HG03378 (cell line): Measurements from ENCODE around the gene MAMDC2.
"Not testable (repeated sequence)": the region's sequence is repeated elsewhere in the genome, so short reads cannot be mapped to it uniquely, and the experiment has no call there.

ENCODE experiments used
- ATAC-seq: cut with Tn5 transposase; IDR thresholded peaks from one replicate; pipeline ENCODE4 v1.9.1; 2021; ENCODE audit warnings: mild to moderate bottlenecking, moderate library complexity; ENCODE audit not compliant: unreplicated experiment

Gene MAMDC2

DNA sequence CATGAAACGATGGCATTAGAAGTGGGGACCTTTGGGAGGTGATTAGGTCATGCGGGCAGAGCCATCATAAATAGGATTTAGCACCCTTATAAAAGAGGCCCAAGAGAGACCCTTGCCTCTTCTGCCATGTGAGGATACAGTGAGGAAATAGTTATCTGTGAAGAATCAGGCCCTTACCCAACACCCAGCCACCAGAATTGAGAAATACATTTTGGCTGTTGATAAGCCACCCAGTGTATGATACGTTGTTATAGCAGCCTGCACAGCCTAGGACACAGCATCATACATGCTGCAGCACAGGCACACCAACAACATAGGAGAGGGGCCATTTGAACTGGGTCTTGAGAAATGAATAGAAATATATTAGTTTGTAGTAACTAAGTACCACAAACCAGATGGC, 8.0 kb upstream of the MAMDC2 start:
- ATAC-seq = no peak

- ATAC-seq = no peak
These were observed 7.0 kb upstream of the MAMDC2 start for GRCh38 chr9:70036641-70037040.

- ATAC-seq = not testable (repeated sequence)
These were observed 5.5 kb upstream of the MAMDC2 start for GRCh38 chr9:70038171-70038621.

- no peak for ATAC-seq
These were observed 3.2 kb upstream of the MAMDC2 start for GRCh38 chr9:70040376-70040903.

DNA sequence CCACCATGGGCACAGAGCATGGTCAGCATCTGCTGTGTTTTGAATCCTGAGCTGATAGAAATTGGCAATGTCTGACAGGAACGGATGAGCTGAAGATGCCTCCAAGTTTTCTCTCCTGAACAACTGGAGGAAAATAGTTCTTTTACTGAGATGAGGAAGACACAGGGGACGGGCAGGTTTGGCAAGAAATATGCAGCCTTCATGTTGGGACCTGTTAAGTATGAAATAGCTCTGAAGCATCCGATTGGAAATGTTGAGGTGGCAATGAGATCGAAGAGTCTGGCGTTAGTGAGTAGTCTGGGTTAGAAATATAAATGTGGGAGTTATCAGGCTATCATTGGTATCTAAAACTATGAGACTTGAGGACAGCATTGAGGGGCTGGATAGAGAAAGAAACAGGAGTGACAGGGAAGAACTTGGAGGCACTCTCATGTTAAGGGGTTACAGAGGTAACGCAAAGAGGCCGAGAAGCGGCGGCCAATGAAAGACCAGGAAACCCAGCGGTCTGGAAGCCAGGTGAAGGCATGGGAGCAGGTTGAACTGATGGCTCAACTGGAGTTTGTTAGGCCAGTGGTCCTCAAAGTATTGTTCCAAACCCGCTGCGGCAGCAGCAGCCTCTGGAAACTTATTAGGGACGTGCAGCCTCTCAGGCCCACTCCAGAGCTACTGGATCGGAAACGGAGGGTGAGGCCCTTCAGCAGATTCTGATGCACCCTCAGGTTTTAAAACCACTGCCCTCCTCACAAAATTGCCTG, 1.0 kb upstream of the MAMDC2 start:
- ATAC-seq = no peak

- ATAC-seq = no peak
These were observed 363 bp upstream of the MAMDC2 start for GRCh38 chr9:70043285-70043684.

GRCh38 chr9:70044490-70045307, 1.1 kb downstream of the MAMDC2 start:
- no peak for ATAC-seq

DNA sequence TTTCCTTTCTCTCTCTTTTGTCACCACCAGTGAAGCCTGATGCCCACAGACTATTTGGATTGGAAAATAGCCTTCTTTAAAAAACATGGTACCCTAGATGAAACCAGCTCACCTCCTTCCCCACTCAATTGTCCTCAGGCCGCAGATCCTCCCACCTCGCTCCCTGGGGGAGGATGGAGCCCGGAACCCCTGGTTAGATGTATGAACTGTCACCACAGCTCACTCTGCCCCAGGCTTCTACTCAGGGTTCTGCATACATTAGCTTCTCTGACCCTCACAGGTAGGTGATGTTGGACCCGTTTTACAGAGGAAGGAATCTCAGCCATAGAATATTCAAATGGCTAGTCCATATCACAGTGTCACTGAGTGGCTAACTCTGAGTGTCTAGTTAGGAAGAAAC, 1.8 kb downstream of the MAMDC2 start:
- no peak for ATAC-seq

DNA sequence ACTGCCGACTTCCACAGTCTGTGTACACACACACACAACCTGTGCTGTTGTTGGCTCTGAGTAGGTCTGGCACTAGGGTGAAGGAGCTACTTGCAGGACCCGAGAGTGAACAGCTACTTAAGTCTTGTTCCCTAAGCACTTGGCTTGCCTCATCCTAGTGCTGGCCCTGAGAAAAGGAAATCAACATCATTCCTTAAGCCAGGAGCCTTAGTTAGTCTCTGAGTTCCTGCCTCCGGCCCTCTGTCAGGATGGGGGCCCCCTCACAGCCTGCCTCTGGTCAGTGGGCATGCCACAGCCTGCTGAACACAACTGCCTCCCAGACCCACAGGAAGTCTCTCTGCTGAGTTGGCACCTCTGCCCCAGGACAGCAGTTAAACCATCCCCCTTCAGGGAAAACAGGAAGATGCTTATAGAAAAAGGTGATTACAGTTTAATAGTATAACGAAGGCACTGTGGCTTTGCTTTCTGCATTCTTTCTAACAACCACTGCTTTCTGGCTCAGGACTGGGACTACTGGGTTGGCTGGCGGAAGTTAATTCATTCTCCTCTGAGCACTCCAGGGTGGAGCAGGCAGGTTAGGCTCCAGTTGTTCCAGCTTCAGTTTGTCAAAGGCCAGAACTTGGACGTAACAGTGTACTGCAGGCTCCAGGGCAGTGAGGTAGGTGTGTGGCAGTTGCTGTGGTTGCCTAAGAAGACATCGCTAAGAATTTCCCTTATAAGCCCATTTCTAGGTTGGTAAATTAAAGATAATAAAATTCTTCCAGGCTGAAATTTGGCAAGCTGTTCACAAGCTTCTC, 2.8 kb downstream of the MAMDC2 start:
- ATAC-seq = no peak

DNA sequence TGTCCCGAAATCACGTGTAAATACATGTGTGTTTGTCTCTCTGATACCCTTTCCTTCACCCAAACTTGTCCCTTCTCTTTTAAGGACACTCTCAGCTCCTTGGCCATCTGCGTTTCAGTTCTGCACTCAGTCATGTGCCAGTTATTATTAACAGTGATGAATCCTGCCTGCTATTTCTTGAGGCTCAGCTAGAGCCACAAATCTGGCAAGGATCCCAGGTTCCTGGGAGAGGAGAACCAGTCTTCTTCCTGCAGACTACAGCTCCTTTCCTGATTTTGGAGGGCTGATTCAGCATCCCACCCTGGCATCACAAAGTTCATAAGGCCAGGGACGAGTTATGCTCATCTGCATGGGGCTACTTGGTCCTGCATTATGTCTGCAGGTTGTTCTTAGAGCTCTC, 5.6 kb downstream of the MAMDC2 start:
- no peak for ATAC-seq

DNA sequence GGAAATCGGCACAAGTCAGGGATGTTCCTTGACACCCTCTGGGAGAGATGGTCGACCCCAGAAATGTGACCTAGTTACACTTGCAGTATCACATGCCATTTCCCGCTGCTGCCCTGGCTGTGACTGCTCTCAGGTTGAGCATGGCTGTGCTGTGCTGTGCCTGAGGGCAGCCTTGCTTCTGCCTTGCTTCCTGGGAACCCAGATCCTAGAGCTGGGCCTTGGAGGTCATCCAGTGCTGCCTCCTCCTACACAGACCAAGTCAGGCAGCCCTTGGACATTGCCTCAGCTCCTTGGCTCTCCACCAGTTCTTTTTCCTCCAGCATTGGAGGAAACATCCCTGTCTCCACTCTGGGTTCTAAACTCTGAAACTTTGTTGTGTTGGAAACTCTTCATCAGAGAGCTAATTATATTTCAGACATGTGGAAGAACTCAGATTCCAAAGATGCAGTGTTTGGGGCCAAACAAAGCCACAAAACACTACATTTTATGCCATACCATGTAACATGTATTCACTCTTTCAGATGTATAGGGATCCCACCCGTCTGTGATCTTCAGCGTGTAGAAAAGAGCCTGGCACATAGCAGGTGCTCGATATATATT, 6.1 kb downstream of the MAMDC2 start:
- ATAC-seq = no peak

DNA sequence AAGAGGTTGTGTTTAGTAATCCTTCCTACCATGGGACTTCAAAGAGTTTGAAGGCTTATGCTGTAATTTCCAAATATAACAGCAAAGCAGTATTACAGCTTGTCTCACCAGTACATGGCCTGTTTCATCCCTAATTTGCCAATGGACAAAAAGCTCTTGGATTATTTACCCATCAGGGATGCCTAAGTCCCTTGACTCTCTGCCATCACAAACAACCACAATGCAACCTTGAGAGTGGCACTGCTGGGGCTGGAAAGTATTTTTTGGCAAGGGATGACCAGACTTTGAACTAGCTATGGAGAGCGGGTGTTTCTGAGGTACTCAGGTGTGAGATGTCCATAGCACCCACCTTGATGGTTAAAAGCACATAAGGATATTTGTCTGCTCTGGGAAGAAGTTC, 9.1 kb downstream of the MAMDC2 start:
- ATAC-seq = no peak

DNA sequence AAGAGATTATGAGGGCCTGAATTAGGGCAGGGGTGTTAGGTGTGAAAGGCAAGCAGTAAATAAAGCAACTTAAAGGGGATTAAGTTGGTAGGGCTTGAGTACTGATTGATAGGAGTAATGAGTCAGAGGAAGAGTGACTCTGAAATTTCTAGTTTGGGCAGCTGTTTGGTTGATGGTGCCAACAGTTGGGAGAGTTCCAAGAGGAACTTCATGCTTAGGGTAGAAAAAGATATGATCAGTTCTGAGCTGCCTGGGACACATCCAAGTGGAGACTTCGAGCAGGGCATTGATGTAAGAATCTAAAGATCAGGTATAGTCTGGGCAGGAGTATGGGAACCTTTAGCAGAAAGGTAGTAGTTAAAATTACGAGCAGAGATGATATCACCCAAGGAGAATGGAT, 10.2 kb downstream of the MAMDC2 start:
- ATAC-seq = no peak

DNA sequence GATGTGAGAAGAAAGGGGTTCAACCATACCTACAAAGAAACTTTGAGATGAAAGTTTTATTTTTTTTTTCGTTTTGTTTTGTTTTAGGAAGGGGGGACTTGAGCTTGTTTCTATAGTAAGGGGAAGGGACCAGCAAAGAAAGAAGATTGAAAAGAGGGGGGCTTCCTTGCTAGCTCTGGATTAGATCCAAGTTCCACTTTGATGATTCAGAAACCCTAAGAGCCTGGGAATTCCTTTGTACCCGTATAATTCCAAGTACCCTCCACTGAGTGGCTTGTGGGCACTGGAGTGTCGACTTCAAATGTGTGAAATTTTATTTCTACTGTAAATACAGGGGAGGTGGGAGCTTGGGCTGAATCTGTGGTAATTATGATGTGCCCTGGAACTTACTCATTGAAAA, 10.9 kb downstream of the MAMDC2 start:
- no peak for ATAC-seq

DNA sequence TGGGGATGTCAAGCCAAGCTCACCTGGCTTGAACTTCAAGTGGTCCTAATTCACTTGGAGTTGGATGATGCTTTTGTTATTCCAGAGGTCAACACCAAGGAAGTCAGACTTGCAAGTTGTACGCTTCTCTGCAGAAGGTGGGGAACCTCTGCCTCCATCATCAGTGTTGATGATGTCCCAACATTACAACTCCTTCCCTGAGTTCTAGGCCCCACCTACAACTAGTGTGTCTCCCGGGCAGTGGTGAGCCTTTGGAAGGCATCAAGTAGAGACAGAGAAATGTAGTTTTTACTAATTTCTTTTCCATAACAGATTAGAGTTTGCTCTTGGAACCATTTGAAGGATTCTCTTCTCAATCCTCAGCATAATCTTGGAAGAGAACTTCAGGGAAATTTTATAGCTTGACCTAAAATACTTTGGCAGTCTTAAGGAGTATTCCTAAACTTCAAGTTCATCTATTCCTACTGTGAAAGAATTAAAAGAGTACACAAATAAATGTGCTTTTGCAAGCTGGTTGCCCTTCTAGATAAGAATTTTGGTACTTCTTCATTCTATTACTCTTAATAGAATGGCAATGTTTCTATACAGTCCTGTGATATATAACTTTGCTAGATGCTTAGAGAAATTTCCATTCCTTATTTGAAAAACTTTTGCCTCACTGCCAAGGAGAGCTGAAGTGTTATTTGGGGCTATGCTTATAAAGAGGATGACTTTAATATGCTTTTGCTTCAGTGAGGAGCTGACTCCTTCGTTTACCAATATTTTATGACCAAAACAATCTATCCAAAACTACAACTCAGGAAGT, 12.0 kb downstream of the MAMDC2 start:
- no peak for ATAC-seq

GRCh38 chr9:70056211-70056944, 12.7 kb downstream of the MAMDC2 start:
- no peak for ATAC-seq

- no peak for ATAC-seq
These were observed 15.0 kb downstream of the MAMDC2 start for GRCh38 chr9:70058569-70059116.

DNA sequence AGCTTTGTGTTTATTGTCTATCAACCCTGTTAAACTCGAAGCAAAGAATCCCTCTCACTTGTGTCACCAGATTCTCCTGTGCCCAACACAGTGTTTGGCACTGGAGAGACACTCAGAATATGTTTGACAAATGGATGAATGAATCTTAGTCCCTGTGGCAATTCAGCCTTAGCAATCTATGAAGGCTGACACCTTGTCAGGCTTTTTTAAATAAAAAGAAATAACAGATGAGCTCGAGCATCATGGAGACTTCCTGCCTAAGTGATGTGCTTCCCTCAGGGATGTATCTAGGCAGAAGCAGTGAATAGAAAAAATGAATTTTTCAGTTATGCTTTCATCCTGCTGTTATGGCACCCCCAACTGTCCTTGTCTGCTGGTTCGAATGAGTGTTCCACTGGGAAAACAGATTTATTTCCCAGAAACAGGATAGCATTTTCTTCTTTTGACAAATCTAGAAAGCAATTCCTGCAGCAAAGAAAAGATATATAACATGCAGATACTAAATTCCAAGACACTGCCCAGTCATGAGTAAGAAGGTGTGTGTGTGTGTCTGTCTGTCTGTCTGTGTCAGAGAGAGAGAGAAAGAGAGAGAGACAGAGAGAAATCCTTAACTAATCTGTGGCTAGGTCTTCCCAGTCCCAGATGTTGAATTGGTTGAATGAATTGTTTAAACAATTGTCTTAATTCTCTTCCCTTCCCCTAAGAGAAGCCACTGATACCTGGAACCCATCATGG, 16.7 kb downstream of the MAMDC2 start:
- ATAC-seq = no peak
